PC-3 (cell line): ENCODE results near the gene ICA1L. TPM values are rescaled to one million over a fixed set of nuclear protein-coding genes. Genes with fewer than 3 reads are reported as not detected.

ENCODE experiments used
- ATAC-seq: fragments of 200-7000 bp; cut with Tn5 transposase; 2 replicates; pipeline ENCODE4 v1.9.1; 2020; ENCODE audit warnings: mild to moderate bottlenecking, moderate library complexity
- BruUV-seq: library from RNA; stranded (reverse); fragments of 400-500 nt; replicated peaks from 2 replicates; lab custom pipeline; 2021; lab: Mats Ljungman, UMichigan
- CTCF ChIA-PET: fragments of 300-600 bp; sonication (Branson Sonifier 250); formaldehyde crosslinking; loops from one replicate; lab custom pipeline; 2022; ENCODE audit warnings: antibody characterized with exemption; lab: Charles Lee
- POLR2A ChIA-PET: fragments of 300-600 bp; sonication (Branson Sonifier 250); formaldehyde crosslinking; loops from one replicate; lab custom pipeline; 2022; ENCODE audit warnings: antibody characterized with exemption; ENCODE audit not compliant: unreplicated experiment; lab: Charles Lee
- DNase-seq: peaks from one replicate; pipeline ENCODE4 v3.0.0-alpha.2; 2015
- H2AFZ ChIP-seq: fragments of 300-600 bp; sonication (generic); 2 replicates; pipeline ENCODE4 v1.6.0; 2016; ENCODE audit warnings: antibody characterized with exemption, low read length
- H3F3A ChIP-seq: fragments of 300-600 bp; sonication (generic); one replicate; pipeline ENCODE4 v1.6.0; 2017; ENCODE audit warnings: antibody characterized with exemption, low read length, control low read depth, mild to moderate bottlenecking; ENCODE audit not compliant: unreplicated experiment
- H3K27ac ChIP-seq: fragments of 300-600 bp; sonication (generic); 2 replicates; pipeline ENCODE4 v1.5.1; 2016; ENCODE audit warnings: mild to moderate bottlenecking, low read length
- H3K27me3 ChIP-seq: fragments of 300-600 bp; sonication (generic); 2 replicates; pipeline ENCODE4 v1.6.1; 2016; ENCODE audit warnings: low read length, mixed read lengths
- H3K36me3 ChIP-seq: fragments of 300-600 bp; sonication (generic); 2 replicates; pipeline ENCODE4 v1.6.1; 2016; ENCODE audit warnings: low read depth, mixed run types, low read length, mixed read lengths
- H3K4me1 ChIP-seq: fragments of 300-600 bp; sonication (generic); 2 replicates; pipeline ENCODE4 v1.5.1; 2016; ENCODE audit warnings: low read length; ENCODE audit not compliant: insufficient read depth
- H3K4me2 ChIP-seq: fragments of 300-600 bp; sonication (generic); 2 replicates; pipeline ENCODE4 v1.6.0; 2016; ENCODE audit warnings: low read length
- H3K4me3 ChIP-seq: fragments of 300-600 bp; sonication (generic); 2 replicates; pipeline ENCODE4 v1.5.1; 2016; ENCODE audit warnings: mild to moderate bottlenecking, low read length, mixed read lengths
- H3K79me2 ChIP-seq: fragments of 300-600 bp; sonication (generic); 2 replicates; pipeline ENCODE4 v1.6.1; 2017; ENCODE audit warnings: low read length, mixed read lengths
- H3K9ac ChIP-seq: fragments of 300-600 bp; sonication (generic); 2 replicates; pipeline ENCODE4 v1.6.0; 2016; ENCODE audit warnings: mild to moderate bottlenecking, low read length
- H3K9me2 ChIP-seq: fragments of 300-600 bp; sonication (generic); replicated peaks from 2 replicates; pipeline ENCODE4 v1.6.1; 2016; ENCODE audit warnings: mixed run types, low read length, mixed read lengths
- H3K9me3 ChIP-seq: fragments of 300-600 bp; sonication (generic); 2 replicates; pipeline ENCODE4 v1.6.1; 2016; ENCODE audit warnings: low read length, mixed read lengths
- H4K20me1 ChIP-seq: fragments of 300-600 bp; sonication (generic); 2 replicates; pipeline ENCODE4 v1.6.1; 2016; ENCODE audit warnings: low read length, mixed read lengths
- CTCF ChIP-seq: fragments of 300-600 bp; sonication (generic); conservative IDR thresholded peaks from 2 replicates; pipeline ENCODE4 v1.5.1; 2017; ENCODE audit warnings: antibody characterized with exemption, low read depth, mild to moderate bottlenecking, low read length
- EZH2 ChIP-seq: fragments of 300-600 bp; sonication (generic); IDR thresholded peaks from one replicate; pipeline ENCODE4 v1.6.1; 2017; ENCODE audit warnings: antibody characterized with exemption, mild to moderate bottlenecking, low read length; ENCODE audit not compliant: unreplicated experiment
- EZH2phosphoT487 ChIP-seq: fragments of 300-600 bp; sonication (generic); IDR thresholded peaks from 2 replicates; pipeline ENCODE4 v1.6.1; 2018; ENCODE audit warnings: mild to moderate bottlenecking, antibody characterized with exemption, low read length, borderline replicate concordance
- intact Hi-C: fragments of 100-400 bp; cut with micrococcal nuclease; formaldehyde crosslinking; loops from 2 replicates; pipeline ENCODE4 v1.9.0; 2023
- total RNA-seq: library from RNA; depleted of rRNA; stranded (reverse); fragments of >200 nt; gene quantifications from 2 replicates; pipeline ENCODE4 v1.2.3, GENCODE V29; 2014

ICA1L gene
- total RNA-seq, 1 experiment from 2014 or later = 2.5 TPM

GRCh38 chr2:202760848-202761247 is 110.7 kb downstream of the ICA1L start:
- ATAC-seq (no peak), DNase-seq (no peak)
- Histone ChIP-seq H3K4me2 (no peak overlapping the region), H3F3A (no peaks in the 10 kb centered on the region), H2AFZ (no peak overlapping the region), H4K20me1 (no peaks in the 10 kb centered on the region), H3K27ac (no peak overlapping the region), H3K9ac (no peak overlapping the region), H3K79me2 (no peaks in the 10 kb centered on the region), H3K36me3 (no peaks in the 10 kb centered on the region), H3K27me3 (no peaks in the 10 kb centered on the region), H3K4me1 (0 out of 2 replicates have a peak, but pooled peaks cover 5% of the 10 kb centered on the region), H3K9me3 (no peaks in the 10 kb centered on the region), H3K9me2 (no peaks in the 10 kb centered on the region), H3K4me3 (no peak overlapping the region)
- no TSS peak for BruUV-seq
- TF ChIP-seq CTCF = no peak
- TF ChIP-seq EZH2phosphoT487 = no peak
- TF ChIP-seq EZH2 = no peak
- ChIA-PET CTCF (no interaction called here), POLR2A (no interaction called here)
- intact Hi-C loops = no loop called here

GRCh38 chr2:202758604-202759003 is 113.0 kb downstream of the ICA1L start:
- no peaks in the 10 kb centered on the region for H3K36me3 ChIP-seq
- H3K4me2 ChIP-seq = no peak overlapping the region
- H3K27ac ChIP-seq = no peak overlapping the region
- no peaks in the 10 kb centered on the region for H3K79me2 ChIP-seq
- DNase-seq (no peak), ATAC-seq (no peak)
- intact Hi-C loops = no loop called here
- no peaks in the 10 kb centered on the region for H4K20me1 ChIP-seq
- H3K9me2 ChIP-seq = no peaks in the 10 kb centered on the region
- no peak overlapping the region for H3K9ac ChIP-seq
- no peak overlapping the region for H3K4me3 ChIP-seq
- no peak overlapping the region for H2AFZ ChIP-seq
- H3K9me3 ChIP-seq = no peaks in the 10 kb centered on the region
- H3K4me1 ChIP-seq = peaks cover 12% of the 10 kb centered on the region; the same call in 1 of the 2 replicates
- no peak for TF ChIP-seq CTCF
- no peak for TF ChIP-seq EZH2
- TF ChIP-seq EZH2phosphoT487 = no peak
- CTCF ChIA-PET = no interaction called here
- POLR2A ChIA-PET = no interaction called here
- H3F3A ChIP-seq = no peaks in the 10 kb centered on the region
- H3K27me3 ChIP-seq = no peaks in the 10 kb centered on the region
- no TSS peak for BruUV-seq

- ChIA-PET CTCF (no interaction called here), POLR2A (no interaction called here)
- no peaks in the 10 kb centered on the region for H3K27me3 ChIP-seq
- no peak overlapping the region for H3K27ac ChIP-seq
- no peaks in the 10 kb centered on the region for H3F3A ChIP-seq
- no peak overlapping the region for H2AFZ ChIP-seq
- BruUV-seq = no TSS peak
- H3K4me3 ChIP-seq = no peak overlapping the region
- H3K79me2 ChIP-seq = no peaks in the 10 kb centered on the region
- H3K4me2 ChIP-seq = no peak overlapping the region
- peaks cover 12% of the 10 kb centered on the region; the same call in 1 of the 2 replicates for H3K4me1 ChIP-seq
- DNase-seq (no peak), ATAC-seq (no peak)
- no peaks in the 10 kb centered on the region for H4K20me1 ChIP-seq
- no peaks in the 10 kb centered on the region for H3K9me3 ChIP-seq
- no peak overlapping the region for H3K9ac ChIP-seq
- TF ChIP-seq EZH2phosphoT487 (no peak), EZH2 (no peak), CTCF (no peak)
- H3K36me3 ChIP-seq = no peaks in the 10 kb centered on the region
- intact Hi-C loops = no loop called here
- H3K9me2 ChIP-seq = no peaks in the 10 kb centered on the region
These were observed 113.4 kb downstream of the ICA1L start for GRCh38 chr2:202758128-202758527.
